ENCODE data around the gene SLITRK3.
A peak's percentile ranks its signal among the peaks of the same experiment; 100 is the strongest.

The SLITRK3 gene

GRCh38 chr3:165197481-165197800 is 1.3 kb upstream of the SLITRK3 start:
- no peak overlapping the region for H3K4me3 ChIP-seq (replicated peaks in 1 of 2; ENCODE audit: low read depth in 2 of 2, low read length in 2 of 2)
- no peak for DNase-seq (ENCODE audit: low read depth in 2 of 2)
- TF ChIP-seq CTCF (IDR thresholded peaks at IDR 0.05; ENCODE audit: low read depth, low read length), result no peak

- H3K4me3 ChIP-seq (replicated peaks in 1 of 2; ENCODE audit: low read depth in 2 of 2, low read length in 2 of 2), result peak overlapping the region; percentile 27 to 34
- TF ChIP-seq CTCF (IDR thresholded peaks at IDR 0.05; ENCODE audit: low read depth, low read length), result no peak
- DNase-seq (ENCODE audit: low read depth in 2 of 2), result peak in 1 of 2 donors; percentile 8
These were observed 645 bp upstream of the SLITRK3 start for GRCh38 chr3:165196577-165197480.

- H3K4me3 ChIP-seq (replicated peaks in 1 of 2; ENCODE audit: low read depth in 2 of 2, low read length in 2 of 2), result no peak overlapping the region
- no peak for TF ChIP-seq CTCF (IDR thresholded peaks at IDR 0.05; ENCODE audit: low read depth, low read length)
- no peak for DNase-seq (ENCODE audit: low read depth in 2 of 2)
These were observed 944 bp downstream of the SLITRK3 start for GRCh38 chr3:165195241-165195639.

GRCh38 chr3:165194511-165195240 is 1.5 kb downstream of the SLITRK3 start:
- H3K4me3 ChIP-seq (replicated peaks in 1 of 2; ENCODE audit: low read depth in 2 of 2, low read length in 2 of 2), result no peak overlapping the region
- no peak for TF ChIP-seq CTCF (IDR thresholded peaks at IDR 0.05; ENCODE audit: low read depth, low read length)
- DNase-seq (ENCODE audit: low read depth in 2 of 2), result no peak

- TF ChIP-seq CTCF (IDR thresholded peaks at IDR 0.05; ENCODE audit: low read depth, low read length), result no peak
- no peak overlapping the region for H3K4me3 ChIP-seq (replicated peaks in 1 of 2; ENCODE audit: low read depth in 2 of 2, low read length in 2 of 2)
- no peak for DNase-seq (ENCODE audit: low read depth in 2 of 2)
These were observed 2.6 kb downstream of the SLITRK3 start for GRCh38 chr3:165193366-165194254.

GRCh38 chr3:165192610-165193192 is 3.5 kb downstream of the SLITRK3 start:
- TF ChIP-seq CTCF (IDR thresholded peaks at IDR 0.05; ENCODE audit: low read depth, low read length), result no peak
- no peak overlapping the region for H3K4me3 ChIP-seq (replicated peaks in 1 of 2; ENCODE audit: low read depth in 2 of 2, low read length in 2 of 2)

More at GRCh38 chr3:165192610-165193192, 3.5 kb downstream of the SLITRK3 start:
- DNase-seq (ENCODE audit: low read depth in 2 of 2), result no peak
